ENCODE measurements around the gene CRK.
"Not testable (repeated sequence)": the region's sequence is repeated elsewhere in the genome, so short reads cannot be mapped to it uniquely, and the experiment has no call there.

GRCh38 chr17:1418476-1418875 lies 37.6 kb downstream of the CRK start:
- not testable (repeated sequence) for TF ChIP-seq CTCF (conservative IDR thresholded peaks at IDR 0.05; ENCODE audit: low read length); EZH2phosphoT487 (IDR thresholded peaks at IDR 0.05; ENCODE audit: borderline replicate concordance)

Data from Loucy (cell line).